ENCODE measurements around the gene MCC.

MCC gene

DNA sequence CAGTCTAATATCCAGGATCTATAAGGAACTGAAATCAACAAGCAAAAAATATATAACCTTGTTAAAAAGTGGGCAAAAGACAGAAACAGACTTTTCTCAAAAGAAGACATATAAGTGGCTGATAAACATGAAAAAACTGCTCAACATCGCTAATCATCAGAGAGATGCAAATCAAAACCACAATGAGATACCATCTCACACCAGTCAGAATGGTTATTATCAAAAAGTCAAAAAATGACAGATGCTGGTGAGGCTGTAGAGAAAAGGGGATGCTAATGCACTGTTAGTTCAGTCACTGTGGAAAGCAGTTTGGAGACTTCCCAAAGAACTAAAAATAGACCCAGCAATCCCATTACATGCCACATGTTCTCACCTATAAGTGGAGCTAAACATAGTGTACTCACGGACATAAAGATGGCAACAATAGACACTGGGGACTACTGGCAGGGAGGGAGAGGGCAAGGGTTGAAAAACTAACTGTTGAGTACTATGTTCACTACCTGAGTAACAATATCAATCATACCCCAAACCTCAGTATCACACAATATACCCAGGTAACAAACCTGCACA, 41.8 kb downstream of the MCC start:
- TF ChIP-seq, protein P1, sequence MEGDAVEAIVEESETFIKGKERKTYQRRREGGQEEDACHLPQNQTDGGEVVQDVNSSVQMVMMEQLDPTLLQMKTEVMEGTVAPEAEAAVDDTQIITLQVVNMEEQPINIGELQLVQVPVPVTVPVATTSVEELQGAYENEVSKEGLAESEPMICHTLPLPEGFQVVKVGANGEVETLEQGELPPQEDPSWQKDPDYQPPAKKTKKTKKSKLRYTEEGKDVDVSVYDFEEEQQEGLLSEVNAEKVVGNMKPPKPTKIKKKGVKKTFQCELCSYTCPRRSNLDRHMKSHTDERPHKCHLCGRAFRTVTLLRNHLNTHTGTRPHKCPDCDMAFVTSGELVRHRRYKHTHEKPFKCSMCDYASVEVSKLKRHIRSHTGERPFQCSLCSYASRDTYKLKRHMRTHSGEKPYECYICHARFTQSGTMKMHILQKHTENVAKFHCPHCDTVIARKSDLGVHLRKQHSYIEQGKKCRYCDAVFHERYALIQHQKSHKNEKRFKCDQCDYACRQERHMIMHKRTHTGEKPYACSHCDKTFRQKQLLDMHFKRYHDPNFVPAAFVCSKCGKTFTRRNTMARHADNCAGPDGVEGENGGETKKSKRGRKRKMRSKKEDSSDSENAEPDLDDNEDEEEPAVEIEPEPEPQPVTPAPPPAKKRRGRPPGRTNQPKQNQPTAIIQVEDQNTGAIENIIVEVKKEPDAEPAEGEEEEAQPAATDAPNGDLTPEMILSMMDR (IDR thresholded peaks at IDR 0.05; ENCODE audit: insufficient read depth, low read length, missing control alignments): no peak
- no peak for DNase-seq (ENCODE audit: low read depth, low spot score)
- ChIA-PET CTCF (no interaction called here), POLR2A (no interaction called here)
- H3K4me3 ChIP-seq (ENCODE audit: low read depth, low read length): no peak overlapping the region

DNA sequence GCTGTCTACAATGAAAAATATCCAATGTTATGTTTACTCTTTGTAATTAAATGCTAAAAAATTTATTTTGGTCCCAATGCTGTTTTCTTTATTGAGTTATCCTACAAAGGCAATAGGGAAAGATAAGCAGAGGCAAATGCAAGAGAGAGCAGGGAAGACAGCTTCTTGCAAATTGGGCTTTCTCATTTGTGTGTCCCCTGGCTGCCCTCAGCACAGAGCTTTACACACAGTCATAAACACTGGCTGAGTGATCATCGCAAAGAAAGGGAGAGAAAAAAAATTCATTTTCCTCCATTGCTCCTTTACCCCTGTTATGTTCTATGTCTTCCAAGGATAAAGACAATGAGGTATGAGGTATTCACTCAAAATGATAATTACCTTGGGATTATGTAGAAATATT, 51.1 kb downstream of the MCC start:
- POLR2A ChIA-PET: no interaction called here

DNA sequence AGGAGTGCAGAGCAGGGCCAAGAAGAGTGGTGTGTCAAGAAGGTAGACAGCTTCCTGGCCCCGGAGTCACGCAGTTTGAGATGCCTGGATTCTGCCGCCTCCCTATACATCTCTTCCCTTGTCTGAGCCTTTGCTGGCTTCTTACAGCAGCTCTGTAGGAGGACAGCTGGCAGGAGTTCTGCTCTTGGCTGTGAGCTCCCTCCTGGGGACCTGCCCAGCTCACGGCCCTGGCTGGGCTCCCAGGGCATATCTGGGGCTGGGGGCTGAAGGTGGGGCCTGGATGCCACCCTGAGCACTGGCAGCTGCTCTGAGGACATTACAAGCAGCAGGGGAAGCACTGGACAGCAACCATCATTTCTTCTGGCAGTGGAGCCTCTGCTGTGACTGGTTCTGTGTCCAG, 52.7 kb downstream of the MCC start:
- ChIA-PET POLR2A (no interaction called here), CTCF (no interaction called here)
- no peak overlapping the region for H3K4me3 ChIP-seq (ENCODE audit: low read depth, low read length)
- TF ChIP-seq, protein P1 (IDR thresholded peaks at IDR 0.05; ENCODE audit: insufficient read depth, low read length, missing control alignments): no peak
- no peak for DNase-seq (ENCODE audit: low read depth, low spot score)

More for the DNA sequence above, 51.1 kb downstream of the MCC start:
- DNase-seq (ENCODE audit: low read depth, low spot score): no peak
- no peak overlapping the region for H3K4me3 ChIP-seq (ENCODE audit: low read depth, low read length)
- CTCF ChIA-PET: no interaction called here
- TF ChIP-seq, protein P1 (IDR thresholded peaks at IDR 0.05; ENCODE audit: insufficient read depth, low read length, missing control alignments): no peak

DNA sequence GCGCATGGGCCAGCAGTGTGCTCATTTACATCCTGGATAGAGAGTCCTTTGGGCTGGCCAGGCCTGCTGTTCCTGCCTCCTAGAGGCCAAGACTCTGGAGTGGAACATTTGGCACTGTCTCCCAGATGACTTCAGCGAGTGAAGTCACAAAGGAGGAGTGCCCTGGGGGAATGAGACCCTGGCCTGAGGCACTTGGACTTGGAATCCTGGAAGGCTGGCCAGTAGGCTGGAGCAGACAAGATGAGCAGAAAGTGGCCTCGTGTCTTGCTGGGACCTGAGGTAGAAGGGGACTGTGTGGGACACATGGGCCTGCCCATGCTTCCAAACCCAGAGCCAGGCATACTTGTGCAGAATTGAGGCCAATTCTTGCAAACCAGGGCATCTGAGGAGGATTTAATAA, 53.4 kb downstream of the MCC start, which contains the start of gene TSSK1B:
TSSK1B (minus strand) TSS at position 101 of the 400 bp plus-strand sequence. CDS start 150 bp downstream, outside the sequence.
- CTCF ChIA-PET: no interaction called here
- H3K4me3 ChIP-seq (ENCODE audit: low read depth, low read length): no peak within 1 kb of the TSS
- no peak for DNase-seq (ENCODE audit: low read depth, low spot score)
- POLR2A ChIA-PET: no interaction called here
- TF ChIP-seq, protein P1 (IDR thresholded peaks at IDR 0.05; ENCODE audit: insufficient read depth, low read length, missing control alignments): no peak

DNA sequence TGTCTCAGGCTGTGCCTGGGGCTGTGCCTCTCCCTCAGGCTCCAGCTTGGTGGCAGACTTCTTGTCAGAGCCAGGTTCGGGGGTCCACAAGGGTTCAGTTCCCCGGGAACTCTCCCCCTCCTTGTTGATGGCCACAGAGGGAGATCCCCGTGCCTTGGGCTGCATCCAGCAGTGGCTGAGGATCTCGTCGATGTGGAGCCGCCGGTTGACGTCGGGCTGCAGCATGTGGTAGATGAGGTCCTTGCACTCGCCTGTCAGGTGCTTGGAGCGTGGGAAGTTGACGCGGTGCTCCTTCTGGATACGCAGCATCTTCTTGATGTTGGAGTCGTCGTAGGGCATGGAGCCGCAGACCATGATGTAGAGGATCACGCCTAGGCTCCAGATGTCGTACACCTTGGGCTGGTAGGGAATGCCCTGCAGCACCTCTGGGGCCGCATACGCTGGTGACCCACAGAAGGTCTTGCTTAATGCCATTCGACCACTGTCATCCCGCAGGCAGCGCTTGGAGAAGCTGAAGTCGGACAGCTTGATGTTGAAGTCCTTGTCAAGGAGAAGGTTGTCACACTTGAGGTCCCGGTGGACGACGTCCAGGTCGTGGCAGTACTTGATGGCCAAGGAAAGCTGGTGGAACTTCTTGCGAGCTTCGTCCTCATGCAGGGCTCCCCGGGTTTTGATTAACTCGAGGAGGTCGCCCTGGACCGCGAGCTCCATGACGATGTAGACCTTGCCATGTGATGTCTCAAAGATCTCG, 54.2 kb downstream of the MCC start:
- TF ChIP-seq, protein P1 (IDR thresholded peaks at IDR 0.05; ENCODE audit: insufficient read depth, low read length, missing control alignments): no peak
- ChIA-PET CTCF (no interaction called here), POLR2A (no interaction called here)
- DNase-seq (ENCODE audit: low read depth, low spot score): no peak
- no peak overlapping the region for H3K4me3 ChIP-seq (ENCODE audit: low read depth, low read length)

DNA sequence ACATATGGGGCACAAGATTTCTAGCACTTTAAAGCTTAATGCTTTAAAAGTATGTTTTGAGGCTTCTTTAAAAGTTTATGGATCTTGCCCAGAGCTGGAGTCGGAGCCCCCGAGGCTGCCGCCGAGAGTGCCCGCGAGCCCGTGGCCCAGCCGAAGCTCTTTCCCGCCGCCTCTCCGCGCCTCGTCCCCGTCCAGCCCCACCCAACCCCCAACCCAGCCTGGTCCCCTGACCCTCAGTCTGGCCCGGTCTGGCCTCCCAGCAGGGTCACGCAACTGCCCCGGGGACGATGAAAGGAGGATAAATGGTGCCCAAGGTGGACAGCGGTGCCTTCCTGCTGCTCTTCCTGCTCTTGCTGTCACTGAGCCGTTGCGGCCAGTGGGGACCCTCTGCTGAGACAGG, 55.2 kb downstream of the MCC start:
- ChIA-PET POLR2A (no interaction called here), CTCF (no interaction called here)
- H3K4me3 ChIP-seq (ENCODE audit: low read depth, low read length): no peak overlapping the region
- no peak for DNase-seq (ENCODE audit: low read depth, low spot score)
- TF ChIP-seq, protein P1 (IDR thresholded peaks at IDR 0.05; ENCODE audit: insufficient read depth, low read length, missing control alignments): no peak
